Memory B cell (primary cell): ENCODE measurements around the gene NPAS1.

Experiments
- ATAC-seq: fragments of 150-1000 bp; cut with Tn5 transposase; 2 replicates; pipeline ENCODE4 v1.10.0; 2021; ENCODE audit warnings: low read depth, mild to moderate bottlenecking, moderate library complexity
- DNase-seq, 2 donors: peaks; one replicate each; pipeline ENCODE4 v3.0.0; 2022; ENCODE audit warnings: low spot score in 2 of 2
- H3K27ac Mint-ChIP-seq: one replicate; pipeline ENCODE4 v1.8.0; 2022; ENCODE audit warnings: mild to moderate bottlenecking, moderate library complexity, mixed read lengths
- H3K27me3 Mint-ChIP-seq: one replicate; pipeline ENCODE4 v1.8.0; 2022; ENCODE audit warnings: mixed read lengths
- H3K36me3 Mint-ChIP-seq: one replicate; pipeline ENCODE4 v1.8.0; 2022; ENCODE audit warnings: mild to moderate bottlenecking, mixed read lengths
- H3K4me1 Mint-ChIP-seq: one replicate; pipeline ENCODE4 v1.8.0; 2022; ENCODE audit warnings: mixed read lengths
- H3K4me3 Mint-ChIP-seq: one replicate; pipeline ENCODE4 v1.8.0; 2022; ENCODE audit warnings: mild to moderate bottlenecking, moderate library complexity, mixed read lengths
- H3K9me3 Mint-ChIP-seq: one replicate; pipeline ENCODE4 v1.8.0; 2022; ENCODE audit warnings: mixed read lengths

Gene NPAS1

DNA sequence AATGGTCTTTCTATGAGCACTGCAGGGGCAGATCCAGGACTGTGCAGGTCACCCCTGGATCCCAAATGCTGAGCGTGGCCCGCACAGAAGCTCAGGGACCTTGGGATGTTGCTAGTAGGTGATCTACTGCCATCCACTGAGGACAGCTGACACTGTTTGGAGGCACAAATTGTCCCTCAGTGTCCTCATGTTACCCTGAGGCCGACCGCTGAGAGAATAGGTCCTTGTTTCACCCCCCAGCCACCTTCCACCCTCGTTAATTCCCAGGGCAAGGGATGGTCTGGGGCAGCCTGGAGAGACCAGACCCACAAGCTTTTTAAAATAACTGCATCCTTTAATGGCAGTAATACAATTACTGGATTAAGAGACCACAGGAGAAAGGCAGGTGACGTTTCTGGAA is 44.2 kb downstream of the NPAS1 start:
- Mint-ChIP-seq H3K27ac (no peak overlapping the region), H3K27me3 (no peaks in the 10 kb centered on the region), H3K9me3 (no peaks in the 10 kb centered on the region), H3K4me3 (no peak overlapping the region), H3K36me3 (peaks cover 7% of the 10 kb centered on the region), H3K4me1 (no peaks in the 10 kb centered on the region)
- ATAC-seq (no peak), DNase-seq (no peak)

DNA sequence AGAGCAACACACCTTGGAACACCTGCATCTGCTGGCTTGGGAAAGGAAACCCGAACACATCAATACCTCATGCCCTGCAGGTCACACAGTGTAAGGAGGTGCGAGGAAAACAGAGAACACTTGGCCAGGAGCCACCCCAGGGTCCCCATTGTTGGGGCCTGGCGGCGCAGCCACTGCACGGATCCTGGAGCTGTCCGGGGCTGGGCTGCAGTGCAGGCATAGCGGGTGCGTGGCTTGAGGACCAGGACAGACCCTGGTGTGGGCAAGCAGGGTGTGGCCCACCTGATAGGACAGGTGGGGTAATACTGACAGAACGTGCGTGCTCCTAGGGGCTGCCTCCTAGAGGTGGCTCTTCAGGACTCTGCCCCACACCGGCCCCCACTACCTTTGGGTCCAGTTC is 45.6 kb downstream of the NPAS1 start:
- Mint-ChIP-seq H3K27me3 (no peaks in the 10 kb centered on the region), H3K9me3 (no peaks in the 10 kb centered on the region), H3K27ac (no peak overlapping the region), H3K36me3 (peaks cover 12% of the 10 kb centered on the region), H3K4me1 (peaks cover 2% of the 10 kb centered on the region), H3K4me3 (no peak overlapping the region)
- no peak for ATAC-seq
- no peak for DNase-seq

DNA sequence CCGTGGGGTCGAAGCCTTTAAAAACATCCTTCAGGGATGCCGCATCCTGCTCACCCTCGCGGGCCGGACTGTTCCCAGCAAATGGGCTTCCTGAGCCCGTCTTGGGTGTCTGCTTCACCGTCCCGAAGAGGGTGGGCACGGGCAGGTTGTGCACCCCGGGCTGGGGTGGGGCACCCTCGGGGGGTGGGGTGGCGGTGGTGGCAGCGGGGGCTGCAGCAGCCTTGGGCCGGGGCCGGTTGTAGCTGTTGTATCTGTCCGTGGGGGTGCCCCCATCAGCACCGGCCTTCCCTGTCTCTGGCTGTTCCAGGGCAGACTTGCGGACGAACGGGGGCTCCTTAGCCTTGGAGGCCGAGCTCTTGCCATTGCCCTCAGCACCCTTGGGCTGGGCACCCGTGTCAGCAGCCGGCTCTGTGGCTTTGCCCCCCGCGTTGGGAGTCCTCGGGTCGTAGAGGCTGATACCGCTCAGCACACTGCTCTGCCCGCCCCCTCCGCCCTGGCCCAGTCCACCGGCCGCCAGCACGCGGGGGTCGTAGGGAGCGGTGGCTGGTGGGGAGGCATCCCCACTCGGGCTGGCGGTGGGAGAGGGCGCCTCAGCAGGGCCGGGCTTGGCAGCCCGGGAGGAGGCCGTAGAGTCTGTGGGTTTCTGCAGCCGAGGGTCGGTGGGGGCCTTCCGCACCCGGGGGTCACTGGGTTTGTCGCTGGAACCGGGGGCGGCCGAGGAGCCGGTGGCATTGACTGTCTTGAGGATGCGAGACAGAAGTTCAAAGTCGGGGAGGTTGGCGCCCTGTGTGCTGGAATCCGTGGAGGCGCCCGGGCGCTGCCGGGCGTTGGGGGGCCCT is 47.0 kb downstream of the NPAS1 start:
- no peak overlapping the region for H3K27ac Mint-ChIP-seq
- no peaks in the 10 kb centered on the region for H3K9me3 Mint-ChIP-seq
- no peaks in the 10 kb centered on the region for H3K27me3 Mint-ChIP-seq
- no peak overlapping the region for H3K4me3 Mint-ChIP-seq
- peaks cover 2% of the 10 kb centered on the region for H3K4me1 Mint-ChIP-seq
- peaks cover 19% of the 10 kb centered on the region for H3K36me3 Mint-ChIP-seq
- DNase-seq (no peak), ATAC-seq (no peak)

DNA sequence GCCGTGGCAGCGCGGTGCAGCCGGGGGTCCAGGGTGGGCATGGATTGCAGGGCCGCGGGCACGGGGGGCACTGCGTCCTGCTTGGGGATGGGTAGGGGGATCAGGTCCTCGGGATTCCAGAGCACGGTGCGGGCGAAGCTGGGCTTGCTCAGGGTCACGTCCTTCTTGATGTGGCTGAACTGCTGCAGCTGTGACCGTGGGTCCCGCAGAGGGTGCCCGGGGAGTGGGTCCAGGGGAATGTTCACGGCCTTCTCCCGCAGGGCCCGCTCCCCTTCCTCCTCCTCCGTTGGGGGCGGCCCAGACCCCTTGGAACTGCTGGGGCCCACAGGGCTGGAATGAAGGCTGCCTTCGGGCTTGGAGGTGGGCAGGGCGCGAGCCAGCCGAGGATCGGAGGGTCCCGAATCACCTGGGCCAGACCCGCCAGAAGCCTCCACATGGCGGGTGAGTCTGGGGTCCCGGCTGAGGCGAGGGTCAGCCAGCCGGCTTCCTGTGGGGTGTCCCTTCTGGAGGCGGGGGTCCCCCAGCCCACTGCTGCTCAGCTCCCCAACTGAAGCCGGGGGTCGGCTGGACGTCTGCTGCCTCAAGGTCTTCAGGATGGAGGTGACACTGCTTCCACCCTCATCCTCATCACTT is 47.7 kb downstream of the NPAS1 start:
- H3K27ac Mint-ChIP-seq, result no peak overlapping the region
- H3K9me3 Mint-ChIP-seq, result no peaks in the 10 kb centered on the region
- H3K4me3 Mint-ChIP-seq, result no peak overlapping the region
- peaks cover 19% of the 10 kb centered on the region for H3K36me3 Mint-ChIP-seq
- peaks cover 2% of the 10 kb centered on the region for H3K4me1 Mint-ChIP-seq
- no peaks in the 10 kb centered on the region for H3K27me3 Mint-ChIP-seq
- ATAC-seq (no peak), DNase-seq (no peak)

DNA sequence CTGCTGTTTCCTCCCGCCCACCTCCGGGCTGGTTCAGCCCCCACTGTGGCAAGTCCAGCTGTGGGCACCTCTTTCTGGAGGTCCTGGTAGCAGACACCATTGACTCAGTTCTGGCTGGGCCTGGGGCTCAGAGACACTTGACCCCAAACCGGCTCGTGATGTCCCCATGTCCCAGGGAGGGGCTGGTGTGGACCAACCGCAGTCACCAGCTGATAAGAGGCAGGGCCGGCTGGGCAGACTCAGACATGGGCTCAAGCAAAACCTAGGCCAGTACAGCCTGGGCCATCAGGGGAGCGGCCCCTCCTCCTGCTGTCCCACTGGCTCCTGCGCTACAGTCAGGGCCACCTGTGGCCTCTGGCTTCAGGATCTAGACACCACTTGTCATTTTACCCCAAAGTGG is 48.6 kb downstream of the NPAS1 start:
- DNase-seq (no peak), ATAC-seq (no peak)
- no peaks in the 10 kb centered on the region for H3K9me3 Mint-ChIP-seq
- no peaks in the 10 kb centered on the region for H3K27me3 Mint-ChIP-seq
- peaks cover 21% of the 10 kb centered on the region for H3K36me3 Mint-ChIP-seq
- H3K4me1 Mint-ChIP-seq, result peaks cover 2% of the 10 kb centered on the region
- H3K4me3 Mint-ChIP-seq, result no peak overlapping the region
- no peak overlapping the region for H3K27ac Mint-ChIP-seq

DNA sequence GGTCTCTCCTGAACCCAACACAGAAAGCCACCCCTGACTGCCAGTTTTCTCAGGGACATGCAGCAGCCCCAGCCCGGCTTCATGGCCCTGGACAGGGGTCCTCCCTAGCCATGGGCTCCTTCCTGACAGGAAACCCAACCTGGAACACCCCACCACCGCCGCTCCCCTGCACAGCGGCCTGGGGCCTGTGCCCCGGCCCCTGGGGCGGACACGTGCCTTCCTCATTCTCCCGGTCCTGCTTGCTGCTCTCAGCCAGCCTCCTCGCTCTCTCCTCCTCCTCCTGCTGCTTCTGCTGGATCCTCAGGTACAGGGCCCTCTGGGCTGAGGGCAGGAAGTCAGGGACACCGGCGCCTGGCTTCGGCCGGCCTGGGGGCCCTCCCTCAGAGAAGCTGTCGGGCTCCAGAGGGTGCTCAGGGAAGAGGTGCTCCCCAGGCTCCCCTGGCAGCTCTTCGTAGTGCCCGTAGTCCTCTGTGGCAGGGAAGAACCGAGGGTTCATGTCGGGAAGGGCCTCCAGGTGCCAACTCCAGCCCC is 49.3 kb downstream of the NPAS1 start:
- Mint-ChIP-seq H3K27ac (no peak overlapping the region), H3K4me3 (no peak overlapping the region), H3K36me3 (peaks cover 21% of the 10 kb centered on the region), H3K27me3 (no peaks in the 10 kb centered on the region), H3K9me3 (no peaks in the 10 kb centered on the region), H3K4me1 (peaks cover 2% of the 10 kb centered on the region)
- DNase-seq (no peak), ATAC-seq (no peak)

DNA sequence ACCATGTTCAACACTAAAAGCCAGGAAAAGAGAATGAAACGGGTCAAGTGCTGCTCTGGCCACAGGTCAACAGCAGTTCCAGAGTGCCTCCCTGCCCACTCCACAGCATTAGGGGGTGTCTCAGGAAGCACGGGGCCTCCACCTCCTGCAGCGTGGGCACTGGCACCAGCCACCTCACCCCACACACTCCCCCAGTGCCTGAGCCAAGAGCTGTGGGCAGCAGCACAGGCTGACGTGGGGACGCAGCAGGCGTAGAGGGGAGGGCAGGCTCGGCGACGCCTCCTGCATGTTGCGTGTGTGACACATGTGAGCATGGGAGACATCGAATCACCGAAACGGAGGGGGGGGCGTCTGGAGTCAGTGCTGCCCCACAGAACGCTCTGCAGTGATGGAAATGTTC is 50.2 kb downstream of the NPAS1 start:
- H3K9me3 Mint-ChIP-seq, result no peaks in the 10 kb centered on the region
- no peak overlapping the region for H3K4me3 Mint-ChIP-seq
- H3K27ac Mint-ChIP-seq, result no peak overlapping the region
- peaks cover 2% of the 10 kb centered on the region for H3K4me1 Mint-ChIP-seq
- H3K36me3 Mint-ChIP-seq, result peaks cover 24% of the 10 kb centered on the region
- ATAC-seq (no peak), DNase-seq (no peak)
- no peaks in the 10 kb centered on the region for H3K27me3 Mint-ChIP-seq

DNA sequence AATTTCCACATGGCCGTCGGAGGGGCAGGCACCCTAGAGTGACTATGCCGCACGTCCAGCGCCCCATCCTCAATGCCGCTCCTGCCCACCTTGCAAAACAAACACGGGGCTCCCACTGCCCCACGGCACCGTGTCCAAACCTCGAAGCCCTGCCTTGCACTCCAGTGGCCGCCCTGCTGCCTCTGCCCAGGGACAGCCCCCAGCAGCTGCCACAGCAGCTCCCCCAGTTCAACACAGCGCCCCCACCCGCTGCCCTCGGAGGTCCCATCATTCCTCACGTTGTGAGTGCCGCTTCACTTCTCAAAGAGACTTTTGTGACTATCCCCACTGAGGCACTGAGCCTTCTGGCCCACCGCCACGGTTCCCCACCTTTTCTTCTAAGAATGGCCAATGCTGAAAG is 51.1 kb downstream of the NPAS1 start:
- no peak for ATAC-seq
- no peaks in the 10 kb centered on the region for H3K27me3 Mint-ChIP-seq
- peaks cover 26% of the 10 kb centered on the region for H3K36me3 Mint-ChIP-seq
- H3K4me3 Mint-ChIP-seq, result no peak overlapping the region
- no peak for DNase-seq
- no peak overlapping the region for H3K27ac Mint-ChIP-seq
- no peaks in the 10 kb centered on the region for H3K9me3 Mint-ChIP-seq
- H3K4me1 Mint-ChIP-seq, result peaks cover 8% of the 10 kb centered on the region

DNA sequence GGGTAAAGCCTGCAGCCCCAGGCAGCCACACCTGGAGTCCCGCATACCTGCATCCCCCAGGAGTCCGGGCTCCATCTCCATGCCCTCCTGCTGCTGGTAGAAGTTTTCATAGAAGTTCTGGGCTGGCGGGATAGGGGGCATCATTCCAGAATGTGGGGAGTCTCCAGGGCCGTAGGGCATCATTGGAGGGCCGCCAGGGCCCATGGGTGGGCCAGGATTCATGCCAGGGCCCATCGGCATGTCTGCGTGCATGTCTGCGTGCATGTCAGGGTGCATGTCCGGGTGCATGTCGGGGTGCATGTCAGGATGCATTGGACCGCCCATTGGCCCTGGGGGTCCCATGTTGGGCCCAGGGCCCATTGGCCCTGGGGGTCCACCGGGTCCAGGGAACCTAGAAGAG is 52.1 kb downstream of the NPAS1 start:
- DNase-seq (no peak), ATAC-seq (no peak)
- Mint-ChIP-seq H3K36me3 (peaks cover 23% of the 10 kb centered on the region), H3K9me3 (no peaks in the 10 kb centered on the region), H3K4me3 (no peak overlapping the region), H3K4me1 (peaks cover 8% of the 10 kb centered on the region), H3K27me3 (no peaks in the 10 kb centered on the region), H3K27ac (no peak overlapping the region)

DNA sequence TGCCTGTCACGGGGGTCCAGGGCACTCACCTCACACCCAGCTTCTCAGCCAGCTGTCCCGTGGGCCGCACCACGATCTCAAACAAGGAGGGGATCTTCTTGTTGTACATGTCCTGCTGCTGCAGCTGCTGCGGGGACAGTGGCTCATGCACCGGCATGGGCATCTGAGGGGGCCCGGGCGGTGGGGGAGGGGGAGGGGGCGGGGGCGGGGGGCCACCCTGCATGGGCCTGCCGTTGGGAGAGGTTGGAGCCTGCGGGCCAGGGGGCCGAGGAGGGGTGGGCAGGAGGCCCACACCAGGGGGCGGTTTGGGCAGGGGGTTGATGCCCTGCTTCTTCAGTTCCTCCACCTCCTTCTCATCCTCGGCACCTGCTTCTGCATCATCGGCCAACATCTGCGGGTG is 52.7 kb downstream of the NPAS1 start:
- H3K9me3 Mint-ChIP-seq, result no peaks in the 10 kb centered on the region
- ATAC-seq (no peak), DNase-seq (no peak)
- H3K27ac Mint-ChIP-seq, result no peak overlapping the region
- no peaks in the 10 kb centered on the region for H3K27me3 Mint-ChIP-seq
- peaks cover 8% of the 10 kb centered on the region for H3K4me1 Mint-ChIP-seq
- peaks cover 21% of the 10 kb centered on the region for H3K36me3 Mint-ChIP-seq
- no peak overlapping the region for H3K4me3 Mint-ChIP-seq

DNA sequence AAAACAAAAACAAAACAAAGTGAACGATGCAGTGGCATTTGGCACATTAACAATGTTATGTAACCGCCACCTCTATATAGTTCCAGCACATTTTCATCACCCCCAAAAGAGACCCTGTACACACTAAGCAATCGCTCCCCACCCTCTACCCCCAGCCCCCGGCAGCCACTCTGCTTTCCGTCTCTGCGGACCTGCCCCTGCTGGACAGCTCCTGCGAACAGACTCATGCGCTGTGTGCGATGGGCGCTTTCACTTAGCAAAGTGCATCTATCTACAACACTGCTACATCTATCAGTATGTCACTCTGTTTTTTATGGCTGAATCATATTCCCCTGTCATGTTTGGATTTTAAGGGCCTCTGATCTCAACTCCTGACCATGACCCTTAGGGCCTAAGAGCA is 53.9 kb downstream of the NPAS1 start:
- no peak for DNase-seq
- Mint-ChIP-seq H3K27me3 (no peaks in the 10 kb centered on the region), H3K36me3 (peaks cover 21% of the 10 kb centered on the region), H3K9me3 (no peaks in the 10 kb centered on the region), H3K4me3 (no peak overlapping the region), H3K4me1 (peaks cover 8% of the 10 kb centered on the region), H3K27ac (no peak overlapping the region)
- no peak for ATAC-seq

DNA sequence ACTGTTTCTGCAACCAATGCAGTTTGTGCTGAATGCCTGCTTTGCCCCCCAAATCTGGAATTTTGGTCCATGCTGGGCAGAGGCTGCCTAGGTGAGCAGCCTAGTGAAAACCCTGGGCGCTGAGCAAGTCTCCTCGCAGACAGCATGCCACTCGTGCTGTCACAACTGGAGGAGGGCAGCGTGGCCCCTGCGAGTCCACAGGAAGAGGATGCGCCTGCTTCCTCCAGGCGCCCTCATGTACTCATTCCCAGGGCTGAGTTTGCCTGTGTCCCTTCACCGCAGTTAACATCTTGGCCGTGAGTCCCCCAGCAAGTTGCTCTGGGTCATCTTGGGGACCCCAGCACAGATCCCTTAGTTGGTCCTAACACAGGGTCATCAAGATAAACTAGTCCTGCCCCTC is 55.0 kb downstream of the NPAS1 start:
- H3K27ac Mint-ChIP-seq, result no peak overlapping the region
- peaks cover 18% of the 10 kb centered on the region for H3K36me3 Mint-ChIP-seq
- H3K4me3 Mint-ChIP-seq, result no peak overlapping the region
- no peaks in the 10 kb centered on the region for H3K9me3 Mint-ChIP-seq
- H3K27me3 Mint-ChIP-seq, result no peaks in the 10 kb centered on the region
- peaks cover 6% of the 10 kb centered on the region for H3K4me1 Mint-ChIP-seq
- ATAC-seq (no peak), DNase-seq (no peak)

DNA sequence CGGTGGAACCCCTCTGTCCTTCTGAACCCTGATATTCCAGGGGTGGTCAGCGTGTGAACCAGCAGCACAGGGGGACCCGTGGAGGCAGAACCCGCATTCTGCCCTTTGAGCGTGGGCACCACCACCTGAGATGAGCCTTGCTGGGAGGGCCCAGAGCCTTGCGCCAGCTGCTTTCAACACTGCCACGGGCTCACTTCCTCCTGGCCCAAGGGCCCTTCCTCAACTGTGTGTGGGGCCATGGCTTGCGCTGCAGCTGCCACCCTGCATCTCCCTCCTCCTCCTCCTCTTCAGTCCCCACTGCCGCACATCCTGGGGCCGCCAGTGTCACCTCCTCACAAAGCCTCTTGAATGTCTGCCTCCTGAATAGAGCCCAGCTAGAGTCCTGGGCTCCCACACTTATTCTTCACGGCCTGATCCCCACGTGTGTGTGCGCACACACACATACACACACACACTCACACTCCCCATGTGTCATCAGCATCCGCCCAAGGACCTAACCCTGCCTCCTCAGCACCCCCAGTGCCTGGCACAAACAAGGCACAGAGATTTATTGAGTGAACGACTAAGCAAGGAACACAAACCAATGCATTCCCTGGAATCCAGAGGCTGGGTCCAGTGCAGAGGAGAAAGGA is 55.7 kb downstream of the NPAS1 start:
- H3K27ac Mint-ChIP-seq, result peak overlapping the region; percentile 50
- peaks cover 17% of the 10 kb centered on the region for H3K36me3 Mint-ChIP-seq
- no peak overlapping the region for H3K4me3 Mint-ChIP-seq
- DNase-seq (no peak), ATAC-seq (no peak)
- H3K9me3 Mint-ChIP-seq, result no peaks in the 10 kb centered on the region
- peaks cover 6% of the 10 kb centered on the region for H3K4me1 Mint-ChIP-seq
- no peaks in the 10 kb centered on the region for H3K27me3 Mint-ChIP-seq

DNA sequence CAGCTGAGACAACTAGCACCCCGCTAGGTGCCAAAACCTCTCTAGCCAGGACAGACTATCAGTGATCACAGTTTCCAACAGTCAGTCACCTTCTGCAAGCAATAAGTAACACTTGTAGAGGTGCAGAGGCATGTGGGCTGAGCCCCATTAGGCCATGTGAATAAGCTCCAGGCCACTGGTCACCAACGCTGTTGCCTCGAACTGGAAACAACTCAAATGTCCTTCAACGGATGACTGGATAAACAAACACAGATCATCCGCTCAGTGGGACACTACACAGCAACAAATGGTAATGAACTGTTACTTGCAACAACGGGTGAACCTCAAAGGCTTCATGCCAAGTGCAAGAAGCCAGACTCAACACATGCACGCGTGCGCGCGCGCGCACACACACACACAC is 56.3 kb downstream of the NPAS1 start:
- Mint-ChIP-seq H3K4me3 (no peak overlapping the region), H3K36me3 (peaks cover 15% of the 10 kb centered on the region), H3K9me3 (no peaks in the 10 kb centered on the region), H3K27ac (no peak overlapping the region), H3K4me1 (peaks cover 6% of the 10 kb centered on the region), H3K27me3 (no peaks in the 10 kb centered on the region)
- no peak for ATAC-seq
- no peak for DNase-seq
